Activated CD8-positive, alpha-beta memory T cell treated with anti-CD3 and anti-CD28 coated beads, Interleukin-2, amount 10 ng/mL, durations not matched to agents 7 days and 5 days (primary cell): Measurements from ENCODE around the gene CD300LG. TPM values are rescaled to one million over a fixed set of nuclear protein-coding genes. Genes with fewer than 3 reads are reported as not detected.

Source experiments
- ATAC-seq: fragments of 150-1000 bp; cut with Tn5 transposase; one replicate; pipeline ENCODE4 v1.10.0; 2021; ENCODE audit warnings: moderate library complexity
- CTCF ChIA-PET: fragments of 350-600 bp; sonication (Branson Sonifier 250); formaldehyde crosslinking; loops from one replicate; lab custom pipeline; 2021; ENCODE audit warnings: antibody characterized with exemption; lab: Charles Lee
- DNase-seq: peaks from one replicate; pipeline ENCODE4 v3.0.0-alpha.2; 2020
- H3K27ac Mint-ChIP-seq: one replicate; pipeline ENCODE4 v1.8.0; 2021; ENCODE audit warnings: mild to moderate bottlenecking, mixed read lengths
- H3K27me3 Mint-ChIP-seq: one replicate; pipeline ENCODE4 v1.8.0; 2021; ENCODE audit warnings: mixed read lengths
- H3K36me3 Mint-ChIP-seq: one replicate; pipeline ENCODE4 v1.8.0; 2021; ENCODE audit warnings: mild to moderate bottlenecking, mixed read lengths
- H3K4me1 Mint-ChIP-seq: one replicate; pipeline ENCODE4 v1.8.0; 2021; ENCODE audit warnings: mixed read lengths
- H3K4me3 Mint-ChIP-seq: one replicate; pipeline ENCODE4 v1.8.0; 2021; ENCODE audit warnings: mild to moderate bottlenecking, moderate library complexity, mixed read lengths
- H3K9me3 Mint-ChIP-seq: one replicate; pipeline ENCODE4 v1.8.0; 2022; ENCODE audit warnings: low read depth, mixed read lengths
- total RNA-seq, 2 experiments: library from RNA; stranded (reverse); gene quantifications; one replicate each; pipeline ENCODE4 v1.2.3, GENCODE V29; 2021

CD300LG gene
- total RNA-seq, 2 experiments from 2014 or later, result not detected

DNA sequence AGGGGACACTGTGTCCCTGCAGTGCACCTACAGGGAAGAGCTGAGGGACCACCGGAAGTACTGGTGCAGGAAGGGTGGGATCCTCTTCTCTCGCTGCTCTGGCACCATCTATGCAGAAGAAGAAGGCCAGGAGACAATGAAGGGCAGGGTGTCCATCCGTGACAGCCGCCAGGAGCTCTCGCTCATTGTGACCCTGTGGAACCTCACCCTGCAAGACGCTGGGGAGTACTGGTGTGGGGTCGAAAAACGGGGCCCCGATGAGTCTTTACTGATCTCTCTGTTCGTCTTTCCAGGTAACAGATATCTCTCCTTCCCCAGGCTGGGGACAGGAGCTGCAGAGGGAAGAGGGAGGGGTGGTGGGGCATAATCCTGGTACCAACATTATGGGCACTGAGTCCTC, 1.6 kb downstream of the CD300LG start:
- H3K27me3 Mint-ChIP-seq, result peaks cover 20% of the 10 kb centered on the region
- H3K4me3 Mint-ChIP-seq, result no peak overlapping the region
- H3K36me3 Mint-ChIP-seq, result no peaks in the 10 kb centered on the region
- DNase-seq (no peak), ATAC-seq (no peak)
- H3K4me1 Mint-ChIP-seq, result no peaks in the 10 kb centered on the region
- no peak overlapping the region for H3K27ac Mint-ChIP-seq
- CTCF ChIA-PET, result no interaction called here
- H3K9me3 Mint-ChIP-seq, result no peaks in the 10 kb centered on the region

GRCh38 chr17:43849116-43849515, 2.1 kb downstream of the CD300LG start:
- ATAC-seq (no peak), DNase-seq (no peak)
- Mint-ChIP-seq H3K9me3 (no peaks in the 10 kb centered on the region), H3K27me3 (peaks cover 20% of the 10 kb centered on the region), H3K4me1 (no peaks in the 10 kb centered on the region), H3K27ac (no peak overlapping the region), H3K4me3 (no peak overlapping the region), H3K36me3 (no peaks in the 10 kb centered on the region)
- CTCF ChIA-PET, result no interaction called here

GRCh38 chr17:43852571-43852970, 5.6 kb downstream of the CD300LG start:
- CTCF ChIA-PET, result no interaction called here
- Mint-ChIP-seq H3K36me3 (no peaks in the 10 kb centered on the region), H3K27me3 (peaks cover 25% of the 10 kb centered on the region), H3K4me1 (no peaks in the 10 kb centered on the region), H3K4me3 (no peak overlapping the region), H3K27ac (no peak overlapping the region), H3K9me3 (no peaks in the 10 kb centered on the region)
- ATAC-seq, result no peak
- DNase-seq, result no peak

DNA sequence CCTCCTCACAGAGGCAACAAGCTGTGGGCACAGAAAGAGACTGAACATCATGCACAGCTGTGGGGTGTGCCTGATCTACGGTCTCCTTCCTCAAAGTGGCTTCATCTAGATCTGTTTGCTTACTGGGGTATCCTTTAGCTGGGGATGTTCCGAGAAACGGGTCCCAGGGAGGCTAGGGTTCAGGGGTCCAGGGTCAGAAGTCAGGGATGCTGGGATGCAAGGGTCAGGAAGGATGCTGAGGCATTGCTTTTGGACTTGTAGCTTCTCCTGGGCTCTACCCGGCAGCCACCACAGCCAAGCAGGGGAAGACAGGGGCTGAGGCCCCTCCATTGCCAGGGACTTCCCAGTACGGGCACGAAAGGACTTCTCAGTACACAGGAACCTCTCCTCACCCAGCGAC, 6.6 kb downstream of the CD300LG start:
- CTCF ChIA-PET, result interaction anchor here (0.6 kb wide), 1 partner anchor 12 kb away, joined by 3 read pairs; no protein-coding TSS in a partner anchor
- no peaks in the 10 kb centered on the region for H3K4me1 Mint-ChIP-seq
- H3K9me3 Mint-ChIP-seq, result no peaks in the 10 kb centered on the region
- no peak overlapping the region for H3K27ac Mint-ChIP-seq
- DNase-seq, result no peak
- peaks cover 25% of the 10 kb centered on the region for H3K27me3 Mint-ChIP-seq
- H3K36me3 Mint-ChIP-seq, result no peaks in the 10 kb centered on the region
- no peak overlapping the region for H3K4me3 Mint-ChIP-seq
- ATAC-seq, result no peak

- CTCF ChIA-PET, result interaction anchor here (0.8 kb wide), 1 partner anchor 26 kb away, joined by 4 read pairs; no protein-coding TSS in a partner anchor
- no peak overlapping the region for H3K27ac Mint-ChIP-seq
- no peaks in the 10 kb centered on the region for H3K4me1 Mint-ChIP-seq
- no peak for ATAC-seq
- peaks cover 30% of the 10 kb centered on the region for H3K27me3 Mint-ChIP-seq
- no peaks in the 10 kb centered on the region for H3K36me3 Mint-ChIP-seq
- DNase-seq, result no peak
- no peak overlapping the region for H3K4me3 Mint-ChIP-seq
- no peaks in the 10 kb centered on the region for H3K9me3 Mint-ChIP-seq
Observed at GRCh38 chr17:43854498-43854897, 7.5 kb downstream of the CD300LG start.

DNA sequence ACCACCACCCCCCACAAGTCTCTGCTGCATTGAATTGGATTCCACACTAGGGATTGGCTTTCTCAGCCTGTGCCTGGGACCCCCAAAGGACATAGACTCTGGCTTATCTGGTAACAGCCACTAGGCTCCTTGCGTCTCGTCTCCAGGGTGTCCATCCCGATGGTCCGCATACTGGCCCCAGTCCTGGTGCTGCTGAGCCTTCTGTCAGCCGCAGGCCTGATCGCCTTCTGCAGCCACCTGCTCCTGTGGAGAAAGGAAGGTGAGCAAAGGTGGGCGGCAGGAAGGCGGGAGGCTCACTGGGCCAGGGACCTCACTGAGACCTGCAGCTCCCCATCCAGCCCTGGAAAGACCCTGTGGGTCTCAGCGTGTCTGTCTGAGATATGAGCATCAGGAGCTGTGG, 8.1 kb downstream of the CD300LG start:
- CTCF ChIA-PET, result interaction anchor here (0.8 to 2.4 kb wide), 2 partner anchors 9 to 26 kb away, joined by 4 to 8 read pairs; partner anchors contain the start of gene CD300LG
- ATAC-seq (no peak), DNase-seq (no peak)
- H3K27ac Mint-ChIP-seq, result no peak overlapping the region
- H3K27me3 Mint-ChIP-seq, result peaks cover 28% of the 10 kb centered on the region
- no peaks in the 10 kb centered on the region for H3K4me1 Mint-ChIP-seq
- H3K9me3 Mint-ChIP-seq, result no peaks in the 10 kb centered on the region
- no peaks in the 10 kb centered on the region for H3K36me3 Mint-ChIP-seq
- no peak overlapping the region for H3K4me3 Mint-ChIP-seq

- no peak for DNase-seq
- Mint-ChIP-seq H3K4me3 (no peak overlapping the region), H3K36me3 (no peaks in the 10 kb centered on the region), H3K27ac (no peak overlapping the region), H3K4me1 (no peaks in the 10 kb centered on the region), H3K27me3 (peaks cover 28% of the 10 kb centered on the region), H3K9me3 (no peaks in the 10 kb centered on the region)
- CTCF ChIA-PET, result interaction anchor here (2.4 kb wide), 1 partner anchor 10 kb away, joined by 8 read pairs; the partner anchor contains the start of gene CD300LG
- no peak for ATAC-seq
Observed at GRCh38 chr17:43856141-43856540, 9.2 kb downstream of the CD300LG start.

DNA sequence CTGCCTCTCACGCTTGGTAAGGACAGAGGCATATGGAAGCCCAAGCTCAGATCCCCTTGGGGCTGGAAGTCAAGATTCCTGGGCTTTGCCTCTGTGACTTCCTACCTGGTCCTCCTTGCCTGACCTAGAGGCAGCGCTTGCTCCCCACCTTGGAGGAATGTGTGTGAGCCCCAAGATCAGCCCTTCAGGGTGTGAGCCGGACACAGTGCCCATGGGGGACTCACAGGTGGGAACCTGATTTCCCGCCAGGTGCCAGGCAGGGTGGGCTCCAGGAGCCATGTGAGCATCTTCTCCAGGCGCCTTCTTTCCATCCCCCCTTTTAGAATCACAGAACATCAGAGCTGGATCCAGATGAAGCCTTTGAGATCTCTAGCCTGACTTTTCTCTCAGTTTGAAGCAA, 10.2 kb downstream of the CD300LG start:
- H3K9me3 Mint-ChIP-seq, result no peaks in the 10 kb centered on the region
- no peak for DNase-seq
- no peak overlapping the region for H3K4me3 Mint-ChIP-seq
- H3K4me1 Mint-ChIP-seq, result no peaks in the 10 kb centered on the region
- no peaks in the 10 kb centered on the region for H3K36me3 Mint-ChIP-seq
- no peak for ATAC-seq
- H3K27me3 Mint-ChIP-seq, result peaks cover 23% of the 10 kb centered on the region
- H3K27ac Mint-ChIP-seq, result no peak overlapping the region
- CTCF ChIA-PET, result interaction anchor here (1.5 to 2.4 kb wide), 2 partner anchors 11 to 22 kb away, joined by 7 to 8 read pairs; partner anchors contain the start of gene CD300LG

DNA sequence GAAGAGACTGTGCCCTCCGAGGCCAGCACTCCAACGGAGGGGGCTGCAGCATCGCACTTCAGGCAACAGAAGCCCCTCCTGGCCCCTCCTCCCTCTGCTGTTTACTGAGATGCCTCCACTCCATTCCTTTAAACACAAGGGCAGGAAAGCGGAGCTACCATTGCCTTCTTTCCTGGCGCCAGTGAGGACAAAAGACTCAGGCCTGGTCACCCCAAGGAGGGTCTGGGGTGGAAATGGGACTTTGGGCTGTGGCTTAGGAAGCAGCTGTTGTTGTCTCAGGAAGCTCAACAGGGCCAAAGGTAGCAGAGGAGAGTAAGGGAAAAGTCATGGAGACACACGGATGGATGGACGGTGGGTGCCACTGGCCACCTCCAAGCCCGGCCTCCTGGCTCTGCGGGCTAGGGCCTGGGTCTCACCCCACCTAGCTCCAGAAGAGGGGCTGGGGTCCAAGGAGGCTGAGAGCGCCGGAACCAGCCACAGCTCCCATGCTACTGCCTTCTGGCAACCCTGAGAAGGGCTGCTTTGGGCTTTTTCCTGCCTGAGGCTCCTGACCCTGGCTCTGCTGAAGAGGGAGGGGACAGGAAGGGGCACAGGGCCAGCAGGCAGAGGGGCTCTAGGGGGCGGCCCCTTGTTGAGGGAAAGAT, 11.1 kb downstream of the CD300LG start:
- CTCF ChIA-PET, result interaction anchor here (0.8 to 1.5 kb wide), 2 partner anchors 12 to 21 kb away, joined by 4 to 7 read pairs; partner anchors contain the start of gene CD300LG
- Mint-ChIP-seq H3K9me3 (no peaks in the 10 kb centered on the region), H3K4me3 (no peak overlapping the region)

DNA sequence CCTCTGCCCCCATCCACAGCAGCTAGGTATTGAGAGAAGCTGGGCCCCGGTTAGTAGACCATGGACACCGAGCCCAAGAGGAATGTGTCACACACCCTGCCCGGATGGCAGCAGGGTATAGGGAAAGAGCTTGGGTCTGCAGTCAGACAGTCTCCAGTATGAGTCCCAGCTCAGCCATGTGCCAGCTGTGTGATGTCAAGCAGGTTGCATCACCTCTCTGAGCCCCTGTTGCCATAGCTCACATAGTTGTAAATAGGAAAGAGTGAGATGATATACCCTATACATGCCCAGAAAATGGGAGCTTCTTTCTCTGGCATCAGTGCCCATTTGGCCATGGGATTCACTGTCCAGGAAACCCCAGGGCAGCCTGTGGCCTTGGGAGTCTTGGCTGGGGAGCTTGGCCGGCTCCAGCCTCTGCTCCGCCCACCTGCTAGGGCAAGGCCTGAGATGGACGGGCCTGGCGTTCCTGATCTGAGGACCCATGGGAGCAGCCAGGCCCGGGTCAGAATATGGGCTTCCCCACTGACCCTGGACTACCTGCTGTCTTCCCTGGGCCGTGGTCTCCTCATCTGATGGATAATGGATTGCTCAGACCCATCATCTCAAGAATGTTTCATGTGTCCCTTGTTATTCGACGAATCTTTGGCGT, 13.2 kb downstream of the CD300LG start:
- H3K36me3 Mint-ChIP-seq, result no peaks in the 10 kb centered on the region
- no peak for DNase-seq
- no peak overlapping the region for H3K27ac Mint-ChIP-seq
- no peaks in the 10 kb centered on the region for H3K9me3 Mint-ChIP-seq
- ATAC-seq, result no peak
- H3K27me3 Mint-ChIP-seq, result peaks cover 22% of the 10 kb centered on the region
- CTCF ChIA-PET, result interaction anchor here (0.9 kb wide), 1 partner anchor 51 kb away, joined by 7 read pairs; no protein-coding TSS in a partner anchor
- H3K4me1 Mint-ChIP-seq, result no peaks in the 10 kb centered on the region
- H3K4me3 Mint-ChIP-seq, result no peak overlapping the region

More for the DNA sequence above, 11.1 kb downstream of the CD300LG start:
- DNase-seq (no peak), ATAC-seq (no peak)
- Mint-ChIP-seq H3K36me3 (no peaks in the 10 kb centered on the region), H3K27me3 (peaks cover 24% of the 10 kb centered on the region), H3K27ac (no peak overlapping the region), H3K4me1 (no peaks in the 10 kb centered on the region)

DNA sequence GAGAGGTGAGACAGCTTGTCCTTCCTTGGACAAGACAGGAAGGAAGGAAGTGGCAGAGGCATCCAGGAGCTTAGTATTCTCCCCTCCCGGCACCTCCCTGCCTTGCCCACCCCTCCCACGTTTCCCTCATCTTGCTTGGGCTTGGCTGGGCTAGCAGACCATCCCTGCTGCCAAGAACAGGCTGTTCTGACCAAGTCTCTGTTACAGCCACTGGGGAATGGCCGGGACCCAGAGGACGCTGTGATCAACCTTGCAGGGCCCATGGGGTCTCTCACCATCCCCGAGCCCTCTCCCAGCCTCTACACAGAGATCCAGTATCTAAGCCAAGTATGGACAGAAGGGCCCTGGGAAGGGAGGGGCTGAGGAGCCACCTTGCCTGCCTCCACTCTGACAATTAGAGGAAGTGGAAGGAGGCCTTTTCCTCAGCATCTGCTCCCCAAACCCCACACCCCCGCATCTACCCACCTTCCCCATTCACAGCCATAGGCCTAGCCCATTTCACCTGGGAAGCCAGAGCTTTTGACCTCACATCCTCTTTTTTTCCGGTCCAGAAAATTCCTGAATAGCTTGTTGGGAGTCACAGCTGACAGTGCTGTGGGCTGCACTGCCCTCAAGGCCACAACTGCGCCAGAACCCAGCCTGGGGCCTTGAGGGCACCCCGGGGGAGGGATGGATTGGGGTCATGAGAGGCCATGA, 14.1 kb downstream of the CD300LG start:
- CTCF ChIA-PET, result interaction anchor here (0.6 to 0.9 kb wide), 3 partner anchors 17 to 50 kb away, joined by 3 to 7 read pairs (median 4); no protein-coding TSS in a partner anchor
- no peak for ATAC-seq
- Mint-ChIP-seq H3K4me1 (no peaks in the 10 kb centered on the region), H3K27me3 (peaks cover 30% of the 10 kb centered on the region), H3K36me3 (no peaks in the 10 kb centered on the region), H3K27ac (no peak overlapping the region), H3K4me3 (no peak overlapping the region), H3K9me3 (no peaks in the 10 kb centered on the region)
- no peak for DNase-seq

DNA sequence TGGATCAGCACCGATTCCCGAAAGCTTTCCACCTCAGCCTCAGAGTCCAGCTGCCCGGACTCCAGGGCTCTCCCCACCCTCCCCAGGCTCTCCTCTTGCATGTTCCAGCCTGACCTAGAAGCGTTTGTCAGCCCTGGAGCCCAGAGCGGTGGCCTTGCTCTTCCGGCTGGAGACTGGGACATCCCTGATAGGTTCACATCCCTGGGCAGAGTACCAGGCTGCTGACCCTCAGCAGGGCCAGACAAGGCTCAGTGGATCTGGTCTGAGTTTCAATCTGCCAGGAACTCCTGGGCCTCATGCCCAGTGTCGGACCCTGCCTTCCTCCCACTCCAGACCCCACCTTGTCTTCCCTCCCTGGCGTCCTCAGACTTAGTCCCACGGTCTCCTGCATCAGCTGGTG, 15.0 kb downstream of the CD300LG start:
- Mint-ChIP-seq H3K36me3 (no peaks in the 10 kb centered on the region), H3K4me3 (no peak overlapping the region), H3K4me1 (no peaks in the 10 kb centered on the region), H3K9me3 (no peaks in the 10 kb centered on the region), H3K27me3 (peaks cover 30% of the 10 kb centered on the region), H3K27ac (no peak overlapping the region)
- no peak for DNase-seq
- no peak for ATAC-seq
- CTCF ChIA-PET, result interaction anchor here (0.6 kb wide), 1 partner anchor 35 kb away, joined by 3 read pairs; no protein-coding TSS in a partner anchor
